ENCODE results near the gene FURIN.
"Not testable (repeated sequence)": the region's sequence is repeated elsewhere in the genome, so short reads cannot be mapped to it uniquely, and the experiment has no call there.

Gene FURIN

DNA sequence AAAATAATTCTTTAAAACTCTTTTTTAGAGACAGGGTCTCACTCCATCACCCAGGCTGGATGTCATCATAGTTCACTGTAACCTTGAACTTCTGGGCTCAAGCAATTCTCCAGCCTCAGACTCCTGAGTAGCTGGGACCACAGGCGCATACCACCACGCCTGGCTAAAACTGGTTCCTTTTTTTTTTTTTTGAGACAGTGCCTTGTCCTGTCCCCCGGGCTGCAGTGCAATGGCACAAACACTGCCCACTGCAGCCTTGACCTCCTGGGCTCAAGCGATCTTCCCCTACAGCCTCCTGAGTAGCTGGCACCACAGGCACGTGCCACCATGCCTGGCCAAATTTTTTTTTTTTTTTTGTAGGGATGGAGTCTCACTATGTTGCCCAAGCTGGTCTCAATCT is 23.7 kb upstream of the FURIN start:
- DNase-seq (ENCODE audit: low spot score), result no peak

DNA sequence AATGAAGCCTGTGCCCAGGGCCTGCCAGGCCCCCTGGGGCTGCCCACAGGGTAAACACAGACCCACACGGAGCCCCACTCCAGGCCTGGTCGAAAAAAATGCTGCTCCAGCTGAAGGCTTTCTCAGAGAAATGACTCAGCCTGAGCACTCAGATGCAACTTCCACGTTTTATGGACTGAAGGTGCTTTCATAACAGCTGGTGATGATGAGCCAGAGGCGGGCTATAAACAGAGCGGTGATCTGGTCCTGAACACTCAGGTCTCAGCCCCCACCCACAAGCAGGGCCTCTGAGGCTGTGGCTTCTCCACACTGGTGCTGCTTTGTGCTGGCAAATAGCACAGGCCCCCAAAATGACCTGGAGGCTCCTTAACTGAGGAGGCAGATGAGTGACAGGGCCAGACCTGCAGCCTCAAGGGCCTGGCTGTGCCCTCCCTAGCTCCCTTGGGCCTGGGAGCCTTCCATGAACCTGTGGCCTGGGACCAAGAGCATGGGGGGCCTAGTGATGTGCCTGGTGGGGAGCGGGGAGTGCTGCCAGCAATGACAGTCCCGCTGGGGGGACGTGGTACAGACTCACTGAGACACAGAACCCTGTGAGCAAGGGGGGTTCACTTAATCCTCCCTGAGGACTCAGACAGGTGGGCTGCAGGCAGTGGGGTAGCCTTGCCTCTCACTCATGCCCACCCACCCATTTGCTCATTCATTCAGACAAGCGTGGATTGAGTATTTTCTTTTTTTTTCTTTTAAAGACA is 23.0 kb upstream of the FURIN start:
- peak; percentile 77 for DNase-seq (ENCODE audit: low spot score)

DNA sequence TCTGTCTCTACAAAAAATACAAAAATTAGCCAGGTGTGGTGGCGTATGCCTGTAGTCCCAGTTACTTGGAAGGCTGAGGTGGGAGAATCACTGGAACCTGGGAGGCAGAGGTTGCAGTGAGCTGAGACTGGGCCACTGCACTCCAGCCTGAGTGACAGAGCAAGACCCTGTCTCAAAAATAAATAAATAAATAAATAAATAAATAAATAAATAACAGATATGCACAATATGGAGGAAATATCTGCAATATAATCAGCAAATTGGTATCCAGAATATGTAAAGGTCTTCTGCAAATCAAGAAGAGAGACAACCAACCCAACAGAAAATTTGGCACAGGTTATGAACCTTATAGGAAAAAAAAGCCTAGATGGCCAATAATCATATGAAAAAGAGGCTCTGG is 19.0 kb upstream of the FURIN start:
- not testable (repeated sequence) for DNase-seq (ENCODE audit: low spot score)

DNA sequence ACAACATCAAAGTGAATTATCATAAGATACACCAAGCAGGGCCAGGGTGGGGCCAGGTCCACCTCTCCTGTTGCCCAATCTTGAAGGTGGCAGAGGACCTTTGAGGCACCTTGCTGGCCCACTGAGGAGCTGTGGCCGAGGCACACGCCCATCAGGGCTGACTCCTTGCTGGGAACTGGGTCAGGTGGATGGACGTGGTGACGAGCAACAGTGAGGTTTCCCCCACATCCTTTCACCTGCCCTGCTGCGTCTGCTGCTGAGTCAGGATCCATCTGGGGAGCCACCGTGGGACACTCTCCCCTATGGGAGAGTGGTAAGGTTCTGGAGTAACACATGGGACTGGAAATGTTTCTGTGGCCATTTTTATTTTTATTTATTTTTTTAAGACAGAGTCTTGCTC is 17.3 kb upstream of the FURIN start:
- DNase-seq (ENCODE audit: low spot score), result no peak

DNA sequence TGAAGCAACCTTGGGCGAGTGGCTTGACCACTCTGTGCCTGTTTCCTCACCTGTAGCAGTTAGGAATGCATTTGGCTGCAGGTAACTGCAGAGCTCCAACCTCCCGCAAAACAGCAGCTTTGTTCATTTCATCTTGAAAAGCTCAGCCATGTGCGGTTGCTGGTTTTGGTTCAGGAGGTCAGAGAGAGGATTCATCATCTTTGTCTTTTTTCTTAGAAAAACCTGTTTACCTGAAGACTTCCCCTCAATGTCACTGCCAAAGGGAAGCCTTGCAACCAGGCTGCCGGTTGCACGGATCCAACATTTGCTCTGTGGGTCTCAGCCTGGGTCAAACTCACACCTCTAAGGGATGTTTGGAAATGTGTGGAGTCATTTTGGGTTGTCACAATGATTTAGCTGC is 16.4 kb upstream of the FURIN start:
- no peak for DNase-seq (ENCODE audit: low spot score)

DNA sequence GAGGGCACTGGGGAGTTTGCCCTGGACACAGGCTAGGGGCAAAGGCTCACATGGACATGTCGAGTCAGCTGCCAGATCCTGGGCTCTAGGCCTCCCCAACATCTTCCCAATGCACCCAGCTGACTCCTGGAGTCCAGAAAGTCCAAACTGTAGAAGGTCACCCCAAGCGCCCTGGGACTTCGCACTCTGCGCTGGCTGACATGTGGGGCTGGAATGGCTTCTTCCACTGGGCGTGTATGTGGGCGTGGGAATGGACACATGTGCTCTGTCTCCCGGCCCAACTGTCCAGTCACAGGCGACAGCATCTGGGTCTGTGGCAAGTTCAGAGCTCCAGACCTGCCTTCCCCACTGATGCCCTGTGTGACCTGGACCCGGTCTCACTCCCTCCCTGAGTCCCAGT is 13.2 kb upstream of the FURIN start:
- no peak for DNase-seq (ENCODE audit: low spot score)

DNA sequence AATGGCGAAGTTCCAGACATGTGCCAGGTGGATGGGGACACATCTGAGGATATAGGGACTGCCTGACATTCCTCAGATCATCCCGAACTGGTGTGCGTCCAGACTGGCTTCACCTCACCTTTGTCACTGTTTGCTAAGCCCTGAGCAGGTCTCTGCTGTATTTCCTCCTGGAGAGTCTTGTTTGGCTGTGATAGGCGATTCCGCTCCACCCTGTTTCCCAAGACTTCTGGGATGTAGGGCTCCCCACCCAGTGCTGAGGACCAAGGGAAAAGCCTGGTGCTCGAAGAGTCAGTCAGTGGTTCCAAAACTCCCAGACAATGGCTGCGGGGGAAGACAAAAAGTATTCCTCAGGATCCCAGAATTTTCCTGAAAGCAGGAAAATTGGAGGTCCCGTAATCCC is 11.1 kb upstream of the FURIN start:
- no peak for DNase-seq (ENCODE audit: low spot score)

DNA sequence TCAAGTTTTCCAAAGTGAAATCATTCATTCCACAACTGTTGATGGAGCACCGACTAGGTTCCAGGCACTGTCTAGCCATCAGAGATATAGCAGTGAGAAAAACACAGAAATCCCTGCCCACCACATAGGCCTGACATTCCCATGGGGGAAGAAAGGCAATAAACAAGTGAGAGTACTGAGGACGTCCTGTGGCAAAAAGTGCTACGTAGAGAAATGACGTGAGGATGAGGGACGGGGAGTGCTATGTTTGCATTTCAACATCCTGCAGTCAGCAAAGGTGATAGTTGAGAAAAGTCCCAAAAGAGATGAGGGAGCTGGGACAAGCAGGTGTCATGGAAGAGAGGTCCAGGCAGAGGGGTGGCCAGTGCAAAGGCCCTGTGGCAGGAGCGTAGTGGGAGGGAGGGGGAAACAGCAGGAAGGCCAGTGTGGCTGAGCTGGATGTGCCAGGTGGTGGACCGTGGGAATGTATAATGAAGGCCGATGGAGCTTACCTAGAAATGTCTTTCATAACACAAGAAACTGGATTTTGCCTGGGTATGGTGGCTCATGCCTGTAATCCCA is 10.4 kb upstream of the FURIN start:
- DNase-seq (ENCODE audit: low spot score), result no peak

DNA sequence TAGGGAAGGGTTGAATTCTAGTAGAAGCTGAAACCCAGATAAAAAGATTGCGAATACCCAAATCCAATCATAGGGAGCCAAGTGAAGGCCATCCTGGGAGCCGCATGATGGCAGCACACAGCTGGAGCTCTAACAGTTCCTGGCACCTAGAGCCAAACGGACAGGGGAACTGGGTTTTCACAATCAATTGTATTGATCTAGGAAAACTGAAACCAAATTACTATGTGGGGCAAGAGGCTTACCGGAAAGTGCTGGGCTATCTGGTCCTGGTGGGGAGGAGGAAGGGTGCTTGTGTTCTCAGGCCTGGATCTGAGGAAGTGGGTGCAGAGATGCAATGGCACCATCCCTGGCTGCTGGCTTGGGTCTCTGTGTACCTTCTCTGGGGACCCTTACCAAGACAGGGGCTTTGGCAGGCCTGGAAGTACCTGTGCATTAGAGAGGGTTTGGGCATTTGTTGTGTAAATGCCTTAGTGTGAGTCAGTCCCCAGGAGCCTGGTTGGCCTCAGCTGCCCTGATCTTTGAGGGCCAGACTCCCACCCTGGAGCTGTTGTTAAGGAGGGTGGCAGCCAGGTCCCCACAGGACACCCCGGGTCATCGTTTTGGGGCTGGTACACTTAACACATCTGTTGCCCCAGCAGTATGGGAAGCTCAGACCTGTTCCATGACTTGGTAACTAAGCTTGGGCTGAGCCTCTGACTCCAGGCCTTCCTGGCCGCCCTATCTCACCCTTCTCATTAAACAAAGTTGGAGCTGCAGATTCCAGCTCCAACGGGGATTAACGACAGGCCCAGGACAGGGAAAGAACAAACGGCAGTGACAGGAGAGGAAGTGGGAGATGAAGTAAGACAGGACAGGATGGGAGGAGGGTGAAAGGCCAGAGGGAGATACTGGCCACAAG is 8.9 kb upstream of the FURIN start:
- no peak for DNase-seq (ENCODE audit: low spot score)

DNA sequence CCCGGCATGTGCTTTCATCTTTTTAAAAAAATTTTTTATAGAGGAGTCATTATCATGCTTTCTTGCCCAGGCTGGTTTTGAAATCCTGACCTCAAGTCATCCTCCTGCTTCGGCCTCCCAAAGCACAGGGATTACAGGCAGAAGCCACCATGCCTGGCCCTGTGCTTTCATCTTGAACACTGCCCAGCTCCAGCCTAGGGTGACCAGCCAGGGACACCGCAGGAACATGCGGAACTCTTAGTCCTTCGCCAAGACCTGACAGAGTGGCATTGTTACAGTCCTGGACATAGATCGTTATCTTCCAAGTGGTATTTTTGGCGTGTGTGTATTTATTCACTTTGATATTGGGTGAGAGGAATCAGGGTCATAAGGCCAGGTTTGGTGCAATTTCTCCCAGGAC is 7.9 kb upstream of the FURIN start:
- no peak for DNase-seq (ENCODE audit: low spot score)

DNA sequence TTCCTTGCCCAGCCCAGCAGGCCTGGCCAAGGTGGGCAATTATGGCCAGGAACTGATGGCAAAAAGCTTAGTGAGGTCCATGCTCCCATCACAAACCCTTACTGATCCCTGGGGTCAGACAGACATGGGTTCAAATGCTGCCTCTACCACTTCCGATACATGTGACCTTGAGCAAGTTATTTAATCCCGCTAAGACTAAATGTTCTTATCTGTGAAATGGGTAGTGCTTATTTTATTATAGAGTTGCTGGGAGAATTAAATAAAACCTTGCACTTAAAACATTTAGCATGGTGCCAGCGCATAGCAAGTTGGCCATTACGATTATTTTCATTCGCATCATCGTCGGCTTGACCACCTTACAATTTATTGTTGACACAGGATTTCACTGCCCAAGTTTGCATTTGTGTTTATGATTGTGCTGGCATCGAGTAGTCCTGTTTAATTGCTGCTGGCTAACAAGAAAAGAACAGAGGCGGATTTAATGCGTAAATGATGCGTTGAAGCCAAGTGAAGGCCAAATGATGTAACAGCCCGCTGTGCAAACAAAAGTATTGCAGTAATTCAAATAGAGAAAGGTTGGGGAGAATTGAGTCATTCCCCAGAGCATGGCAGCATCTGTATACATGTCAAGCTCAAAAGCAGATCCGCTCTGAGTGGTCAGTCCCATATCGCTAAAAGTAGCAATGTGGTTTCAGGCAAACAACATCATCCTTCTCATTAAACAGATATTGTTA is 7.3 kb upstream of the FURIN start:
- no peak for DNase-seq (ENCODE audit: low spot score)

DNA sequence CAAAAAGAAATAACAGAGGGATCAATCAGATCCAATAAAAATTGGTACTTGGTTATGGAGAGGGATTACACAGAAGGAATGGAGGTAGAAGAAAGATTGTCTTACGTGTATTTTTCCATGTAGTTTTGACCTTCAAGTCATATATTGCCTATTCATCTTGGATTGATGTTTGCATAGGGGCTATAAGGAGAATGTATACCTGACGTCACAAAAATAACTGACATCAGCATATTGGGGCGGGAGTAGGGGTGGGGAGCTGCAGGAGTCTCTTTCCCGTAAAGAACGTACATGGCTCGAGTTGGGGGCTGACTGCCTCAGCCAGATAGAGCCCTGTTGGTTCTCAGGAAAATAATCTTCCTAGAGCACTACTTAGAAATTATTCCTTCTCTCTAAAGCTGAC is 5.9 kb upstream of the FURIN start:
- DNase-seq (ENCODE audit: low spot score), result no peak

DNA sequence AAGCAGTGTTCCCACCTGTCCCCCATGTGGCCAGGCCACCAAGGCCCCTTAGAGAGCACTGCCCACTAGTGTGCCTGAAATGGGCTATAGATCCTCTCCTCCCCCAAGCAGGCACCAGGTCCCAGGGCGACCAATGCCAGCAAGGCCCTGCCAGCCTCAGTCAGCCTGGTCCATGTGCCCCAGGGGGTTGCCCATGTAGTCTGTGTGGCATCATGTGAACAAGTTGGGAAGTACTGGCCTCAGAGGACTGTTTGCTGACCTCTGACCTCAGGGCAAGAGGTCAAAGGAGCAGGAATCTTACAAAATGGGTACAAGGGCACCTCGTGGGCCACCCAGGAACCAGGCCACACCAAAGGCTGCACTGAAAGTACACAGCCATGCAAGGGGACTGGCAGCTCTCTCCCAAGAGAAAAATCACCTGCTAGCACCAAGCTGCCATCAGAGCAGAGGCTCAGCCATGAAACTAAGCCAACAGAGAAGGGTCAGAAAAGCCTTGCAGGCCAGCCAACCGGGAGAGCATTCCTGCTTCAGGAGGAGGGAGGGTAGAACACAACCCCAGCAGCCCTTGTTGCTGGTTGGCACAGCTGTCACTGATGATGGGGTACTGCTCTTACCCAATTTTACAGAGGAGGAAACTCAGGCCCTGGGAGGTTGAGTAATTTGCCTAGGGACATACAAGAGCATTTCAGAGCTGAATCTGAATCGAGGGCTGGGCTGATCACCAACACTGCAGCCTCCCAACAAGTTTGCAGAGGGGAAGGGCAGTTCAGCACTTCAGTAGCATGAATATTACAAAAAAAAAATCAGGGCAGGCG is 5.2 kb upstream of the FURIN start:
- DNase-seq (ENCODE audit: low spot score), result no peak

DNA sequence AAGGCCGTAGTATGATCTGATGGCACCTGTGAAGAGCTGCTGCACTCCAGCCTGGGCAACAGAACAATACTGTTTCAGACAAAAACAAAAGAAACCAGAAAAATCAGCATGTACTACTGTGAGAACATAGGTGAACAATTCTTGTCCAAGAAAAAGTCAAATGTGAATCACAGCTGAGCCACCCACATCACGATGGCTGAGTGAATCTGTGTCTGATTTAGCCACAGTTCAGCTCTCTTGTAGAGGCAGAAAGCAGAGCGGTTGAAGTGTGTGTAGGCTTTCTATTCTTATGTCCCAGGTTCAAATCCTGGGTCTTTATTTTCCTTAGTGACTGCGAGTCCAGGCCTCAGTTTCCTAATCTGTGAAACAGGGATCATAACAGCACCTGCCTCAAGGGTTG is 4.4 kb upstream of the FURIN start:
- DNase-seq (ENCODE audit: low spot score), result no peak

DNA sequence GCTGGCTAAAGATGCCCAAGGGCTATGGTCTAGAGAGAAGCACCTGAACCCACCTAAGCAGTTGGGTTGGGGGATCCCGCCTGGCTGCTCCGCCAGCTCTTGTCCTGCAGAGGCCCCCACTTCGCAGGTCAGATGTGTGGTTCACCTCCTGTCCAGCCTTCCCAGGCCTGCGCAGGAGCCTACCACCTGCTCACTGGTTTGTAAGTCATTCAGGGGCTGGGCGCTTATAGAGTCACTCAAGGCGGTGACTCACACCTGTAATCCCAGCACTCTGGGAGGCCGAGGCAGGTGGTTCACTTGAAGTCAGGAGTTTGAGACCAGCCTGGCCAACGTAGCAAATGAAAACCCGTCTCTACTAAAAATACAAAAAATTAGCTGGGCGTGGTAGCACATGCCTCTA is 3.9 kb upstream of the FURIN start:
- no peak for DNase-seq (ENCODE audit: low spot score)

DNA sequence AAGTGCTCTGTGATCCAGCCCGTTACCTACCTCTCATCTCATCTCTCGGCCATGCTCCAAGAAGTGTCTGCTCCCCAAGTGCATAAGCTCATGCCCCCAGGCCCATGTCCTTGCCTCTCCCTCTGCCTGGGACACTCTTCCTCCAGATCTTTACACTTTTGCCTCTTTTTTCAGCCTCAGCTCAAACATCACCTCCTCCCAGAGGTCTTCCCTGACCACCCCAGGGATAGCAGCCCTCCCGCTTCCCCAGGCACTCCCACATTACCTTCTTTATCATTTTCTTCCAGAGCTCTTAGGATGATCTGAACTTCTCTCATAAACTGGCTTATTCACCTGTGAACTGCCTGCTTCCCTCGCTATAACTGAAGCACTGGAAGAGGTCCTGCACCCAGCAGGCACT is 2.7 kb upstream of the FURIN start:
- DNase-seq (ENCODE audit: low spot score), result no peak

DNA sequence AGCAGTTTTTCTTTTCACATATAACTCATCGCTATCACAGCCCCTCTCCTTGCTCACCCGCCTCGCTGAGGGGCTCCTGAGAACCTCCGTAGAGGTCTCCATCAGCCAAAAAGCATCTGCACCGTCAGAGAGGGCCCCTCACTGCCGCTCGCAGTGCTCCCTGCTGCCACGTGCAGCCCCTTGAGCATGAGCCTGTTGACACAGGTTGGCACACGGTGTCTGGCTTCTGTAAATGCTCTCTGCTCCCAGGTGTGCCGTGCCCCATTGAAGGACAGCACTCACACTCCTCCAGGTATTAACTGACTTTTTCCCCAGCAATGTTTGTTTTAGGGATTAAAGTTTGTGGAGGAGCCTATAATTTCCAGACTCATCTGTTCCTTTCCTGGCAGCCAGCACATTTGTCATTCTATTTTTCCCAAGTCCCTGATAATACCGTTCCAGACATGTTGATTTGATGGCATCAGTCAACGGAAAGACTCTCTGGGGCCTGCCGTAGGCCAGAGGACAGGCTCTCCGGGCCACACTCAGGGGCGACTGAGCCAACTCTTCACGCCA is 2.1 kb upstream of the FURIN start:
- DNase-seq (ENCODE audit: low spot score), result no peak

DNA sequence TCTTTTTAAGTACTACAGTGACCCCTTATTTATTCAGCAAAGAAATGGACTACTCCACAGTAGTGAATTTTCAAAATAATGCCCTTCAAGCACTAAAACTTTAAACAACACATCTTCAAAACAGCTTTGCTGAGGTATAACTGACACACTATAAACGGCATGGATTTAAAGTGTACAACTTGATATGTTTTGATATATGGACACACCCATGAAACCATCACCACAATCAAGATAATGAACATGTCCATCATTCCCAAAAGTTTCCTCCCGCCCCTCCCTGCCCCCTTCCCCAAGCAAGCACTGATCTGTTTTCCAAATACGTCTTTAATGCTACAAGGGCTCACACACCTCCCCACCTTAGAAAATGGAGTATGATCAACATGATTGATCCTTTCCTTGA is 1.6 kb upstream of the FURIN start:
- no peak for DNase-seq (ENCODE audit: low spot score)

DNA sequence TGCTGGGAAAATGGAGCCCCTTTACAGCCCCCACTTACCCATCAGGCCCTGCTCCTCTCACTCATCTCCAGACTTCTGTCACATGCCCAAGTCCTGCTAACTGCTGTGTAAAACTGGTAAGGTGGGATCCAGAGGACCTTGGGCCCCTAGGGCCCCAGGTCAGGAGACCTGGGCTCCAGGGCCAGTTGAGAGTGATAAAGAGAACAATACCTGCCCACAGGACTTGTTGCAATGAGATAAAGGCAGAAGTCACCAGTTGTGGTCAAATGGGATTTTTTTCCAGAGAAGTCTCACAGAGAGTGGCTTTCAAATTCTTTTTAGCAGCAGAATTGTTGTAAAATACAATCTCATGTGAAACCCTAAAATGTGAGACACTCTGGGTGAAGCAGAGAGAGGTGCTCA is 753 bp downstream of the FURIN start:
- no peak for DNase-seq (ENCODE audit: low spot score)

DNA sequence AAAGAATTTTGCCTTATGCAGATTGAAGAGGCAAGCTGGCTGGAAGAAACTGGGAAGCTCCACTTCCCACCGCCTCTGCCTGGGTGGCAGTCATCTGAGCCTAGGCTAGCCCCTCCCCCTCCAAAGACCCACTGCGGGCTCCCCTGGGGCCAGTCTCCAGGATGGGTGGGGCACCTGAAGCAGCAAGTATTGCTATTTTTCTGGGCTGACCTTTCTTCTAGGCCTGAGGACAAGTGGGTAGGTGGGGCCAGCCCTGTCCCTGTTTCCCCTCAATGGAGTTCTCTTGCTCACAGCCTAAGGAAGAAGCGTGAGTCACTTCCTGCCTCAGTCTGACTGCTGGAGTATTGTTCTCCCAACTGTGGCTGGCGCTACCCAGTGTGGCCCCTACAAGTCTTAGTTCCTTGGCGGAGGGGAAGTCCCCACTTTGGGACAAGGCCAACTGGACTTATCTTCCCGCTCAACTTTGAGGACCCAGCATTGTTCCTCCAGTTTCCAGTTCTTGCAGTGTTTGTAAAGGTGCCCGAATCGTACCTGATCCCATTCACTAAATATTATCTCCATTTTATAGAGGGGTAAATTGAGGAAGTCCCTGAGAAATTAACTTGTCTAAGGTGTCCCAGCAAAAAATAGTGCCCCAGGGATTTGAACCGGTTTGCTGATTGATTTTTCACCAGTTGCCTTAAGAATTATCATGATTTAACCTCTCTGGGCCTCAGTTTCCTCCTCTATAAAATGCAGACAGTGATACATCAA is 1.4 kb downstream of the FURIN start:
- no peak for DNase-seq (ENCODE audit: low spot score)
